Stomach smooth muscle (tissue), 2 donors: Measurements from ENCODE around the gene LYSMD4.
"Not testable (repeated sequence)": the region's sequence is repeated elsewhere in the genome, so short reads cannot be mapped to it uniquely, and the experiment has no call there.

Experiments
- H3K27ac ChIP-seq: one replicate; pipeline ENCODE4 v1.7.0; 2013; ENCODE audit warnings: mild to moderate bottlenecking, low read length, inconsistent platforms
- H3K27me3 ChIP-seq, 2 donors: one replicate each; pipeline ENCODE4 v1.7.0; 2013; ENCODE audit warnings: low read length in 2 of 2; ENCODE audit not compliant: insufficient read depth in 2 of 2, control insufficient read depth in 1 of 2
- H3K36me3 ChIP-seq, 2 donors: one replicate each; pipeline ENCODE4 v1.7.0; 2013; ENCODE audit warnings: low read length in 2 of 2; ENCODE audit not compliant: control insufficient read depth in 2 of 2, insufficient read depth in 2 of 2
- H3K4me1 ChIP-seq: one replicate; pipeline ENCODE4 v1.7.0; 2013; ENCODE audit warnings: low read length; ENCODE audit not compliant: control insufficient read depth, insufficient read depth
- H3K4me3 ChIP-seq, 2 donors: one replicate each; pipeline ENCODE4 v1.7.0; 2013; ENCODE audit warnings: low read length in 2 of 2
- H3K9ac ChIP-seq, 2 donors: one replicate each; pipeline ENCODE4 v1.7.0; 2013; ENCODE audit warnings: low read length in 2 of 2, mild to moderate bottlenecking in 1 of 2
- H3K9me3 ChIP-seq, 2 donors: one replicate each; pipeline ENCODE4 v1.7.0; 2013; ENCODE audit warnings: low read length in 2 of 2; ENCODE audit not compliant: control insufficient read depth in 2 of 2
- donor health status: healthy.
- donor health status: Pancreatic carcinoma.

Gene LYSMD4

GRCh38 chr15:99733268-99734039 lies at the start of gene LYSMD4:
Gene LYSMD4 (minus strand): TSS chr15:99733437. CDS start chr15:99731999, 1,438 bp downstream.
- Histone ChIP-seq H3K9me3 (no peaks in the 10 kb centered on the region), H3K36me3 (peaks cover 7 to 8% of the 10 kb centered on the region in 2 donors), H3K27me3 (no peaks in the 10 kb centered on the region), H3K4me1 (peaks cover 13% of the 10 kb centered on the region), H3K27ac (peak within 1 kb of the TSS; percentile 92), H3K4me3 (peak within 1 kb of the TSS; percentile 83 to 85), H3K9ac (peak within 1 kb of the TSS; percentile 81 to 90)

DNA sequence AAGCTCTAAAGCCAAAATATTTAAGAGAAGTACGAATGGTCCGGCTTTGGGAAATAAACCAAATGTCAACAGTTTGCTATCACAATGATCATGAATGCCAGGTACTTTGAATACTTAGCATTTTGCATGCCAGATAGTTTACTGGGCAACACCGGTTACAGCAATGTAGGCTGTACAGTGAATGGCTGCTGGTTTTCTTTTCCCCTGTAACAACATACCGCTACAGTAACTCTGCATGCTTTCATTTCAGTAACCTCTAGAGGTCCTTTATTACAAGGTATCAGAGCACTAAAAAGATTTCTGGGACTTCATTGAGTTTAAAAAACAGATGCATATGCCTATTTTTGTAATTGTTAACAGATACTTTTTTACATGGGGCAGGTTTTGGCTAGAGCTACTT lies 48.8 kb upstream of the LYSMD4 start:
- not testable (repeated sequence) for H3K4me1 ChIP-seq, H3K9ac ChIP-seq, H3K36me3 ChIP-seq, H3K4me3 ChIP-seq, H3K27me3 ChIP-seq, H3K27ac ChIP-seq, H3K9me3 ChIP-seq

DNA sequence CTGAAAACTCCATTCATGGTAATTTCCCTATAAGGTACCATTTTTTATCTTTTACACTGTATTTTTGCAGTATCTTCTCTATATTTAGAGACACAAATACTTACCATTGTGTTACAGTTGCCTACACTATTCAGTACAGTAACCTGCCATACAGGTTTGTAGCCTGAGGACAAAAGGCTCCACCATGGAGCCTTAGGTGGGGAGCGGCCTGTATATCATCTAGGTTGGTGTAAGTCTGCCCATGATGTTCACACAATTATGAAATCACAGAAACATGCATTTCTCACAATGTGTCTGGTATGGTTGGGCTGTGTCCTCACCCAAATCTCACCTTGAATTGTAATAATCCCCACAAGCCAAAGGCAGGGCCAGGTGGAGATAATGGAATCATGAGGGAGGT lies 43.9 kb upstream of the LYSMD4 start:
- H3K9ac ChIP-seq = no peak overlapping the region
- H3K9me3 ChIP-seq = no peaks in the 10 kb centered on the region
- no peak overlapping the region for H3K4me3 ChIP-seq
- H3K27ac ChIP-seq = no peak overlapping the region
- no peaks in the 10 kb centered on the region for H3K36me3 ChIP-seq
- H3K4me1 ChIP-seq = no peaks in the 10 kb centered on the region
- no peaks in the 10 kb centered on the region for H3K27me3 ChIP-seq

GRCh38 chr15:99764522-99764921 lies 31.3 kb upstream of the LYSMD4 start:
- no peaks in the 10 kb centered on the region for H3K9me3 ChIP-seq
- no peak overlapping the region for H3K4me3 ChIP-seq
- no peak overlapping the region for H3K9ac ChIP-seq
- no peak overlapping the region for H3K27ac ChIP-seq
- H3K36me3 ChIP-seq = no peaks in the 10 kb centered on the region
- no peaks in the 10 kb centered on the region for H3K4me1 ChIP-seq
- no peaks in the 10 kb centered on the region for H3K27me3 ChIP-seq

GRCh38 chr15:99763827-99764226 lies 30.6 kb upstream of the LYSMD4 start:
- no peak overlapping the region for H3K4me3 ChIP-seq
- H3K9ac ChIP-seq = no peak overlapping the region
- no peaks in the 10 kb centered on the region for H3K4me1 ChIP-seq
- no peaks in the 10 kb centered on the region for H3K9me3 ChIP-seq
- H3K36me3 ChIP-seq = no peaks in the 10 kb centered on the region
- no peak overlapping the region for H3K27ac ChIP-seq
- no peaks in the 10 kb centered on the region for H3K27me3 ChIP-seq

DNA sequence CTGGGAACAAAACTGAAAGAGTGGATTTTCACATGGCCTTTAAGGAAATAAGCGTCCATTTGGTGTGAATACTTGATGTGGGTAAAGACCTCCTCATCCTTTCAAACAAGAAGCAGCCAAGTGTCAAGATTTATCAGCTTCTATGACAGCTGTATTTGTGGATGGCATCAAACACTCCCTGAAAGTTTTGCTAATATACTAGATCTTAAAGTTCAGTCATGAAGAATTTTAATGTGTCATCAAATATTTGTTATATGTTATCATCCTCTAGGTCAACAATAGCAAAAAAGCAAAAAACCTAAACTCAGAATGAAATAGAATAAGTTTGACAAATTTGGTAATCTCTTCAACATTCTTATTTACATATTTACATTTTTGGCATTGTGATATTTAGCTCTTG lies 29.1 kb upstream of the LYSMD4 start:
- no peak overlapping the region for H3K9ac ChIP-seq
- H3K36me3 ChIP-seq = no peaks in the 10 kb centered on the region
- no peak overlapping the region for H3K4me3 ChIP-seq
- no peaks in the 10 kb centered on the region for H3K9me3 ChIP-seq
- H3K4me1 ChIP-seq = no peaks in the 10 kb centered on the region
- no peaks in the 10 kb centered on the region for H3K27me3 ChIP-seq
- no peak overlapping the region for H3K27ac ChIP-seq

GRCh38 chr15:99755692-99756409 lies 22.6 kb upstream of the LYSMD4 start:
- Histone ChIP-seq H3K36me3 (no peaks in the 10 kb centered on the region), H3K9ac (no peak overlapping the region), H3K9me3 (no peaks in the 10 kb centered on the region), H3K4me1 (peaks cover 3% of the 10 kb centered on the region), H3K27ac (no peak overlapping the region), H3K4me3 (no peak overlapping the region), H3K27me3 (no peaks in the 10 kb centered on the region)

DNA sequence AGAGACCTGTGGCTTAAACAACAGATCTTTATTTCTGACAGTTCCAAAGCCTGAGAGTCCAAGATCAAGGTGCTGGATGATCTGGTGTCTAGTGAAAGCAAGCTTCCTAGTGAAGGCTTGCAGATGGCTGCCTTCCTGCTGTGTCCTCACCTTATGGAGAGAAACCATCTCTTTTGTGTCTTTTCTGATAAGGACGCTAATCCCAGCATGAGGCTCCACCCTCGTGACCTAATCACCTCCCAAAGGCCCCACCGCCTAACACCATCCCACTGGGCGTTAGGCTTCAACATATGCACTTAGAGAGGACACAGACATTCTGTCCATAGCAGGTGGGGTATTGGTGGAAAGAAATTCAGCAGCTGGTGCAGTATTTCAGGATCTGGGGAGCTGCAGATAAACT lies 19.8 kb upstream of the LYSMD4 start:
- no peak overlapping the region for H3K9ac ChIP-seq
- H3K27me3 ChIP-seq = no peaks in the 10 kb centered on the region
- no peaks in the 10 kb centered on the region for H3K36me3 ChIP-seq
- no peak overlapping the region for H3K27ac ChIP-seq
- no peaks in the 10 kb centered on the region for H3K9me3 ChIP-seq
- H3K4me3 ChIP-seq = no peak overlapping the region
- peaks cover 3% of the 10 kb centered on the region for H3K4me1 ChIP-seq

- H3K27me3 ChIP-seq = no peaks in the 10 kb centered on the region
- no peaks in the 10 kb centered on the region for H3K9me3 ChIP-seq
- H3K9ac ChIP-seq = no peak overlapping the region
- no peak overlapping the region for H3K4me3 ChIP-seq
- H3K27ac ChIP-seq = no peak overlapping the region
- H3K36me3 ChIP-seq = no peaks in the 10 kb centered on the region
- H3K4me1 ChIP-seq = peaks cover 3% of the 10 kb centered on the region
These were observed 19.3 kb upstream of the LYSMD4 start for GRCh38 chr15:99752556-99752955.

- not testable (repeated sequence) for H3K27ac ChIP-seq, H3K9ac ChIP-seq, H3K4me1 ChIP-seq, H3K27me3 ChIP-seq, H3K36me3 ChIP-seq, H3K4me3 ChIP-seq, H3K9me3 ChIP-seq
These were observed 17.1 kb upstream of the LYSMD4 start for GRCh38 chr15:99750326-99750725.

DNA sequence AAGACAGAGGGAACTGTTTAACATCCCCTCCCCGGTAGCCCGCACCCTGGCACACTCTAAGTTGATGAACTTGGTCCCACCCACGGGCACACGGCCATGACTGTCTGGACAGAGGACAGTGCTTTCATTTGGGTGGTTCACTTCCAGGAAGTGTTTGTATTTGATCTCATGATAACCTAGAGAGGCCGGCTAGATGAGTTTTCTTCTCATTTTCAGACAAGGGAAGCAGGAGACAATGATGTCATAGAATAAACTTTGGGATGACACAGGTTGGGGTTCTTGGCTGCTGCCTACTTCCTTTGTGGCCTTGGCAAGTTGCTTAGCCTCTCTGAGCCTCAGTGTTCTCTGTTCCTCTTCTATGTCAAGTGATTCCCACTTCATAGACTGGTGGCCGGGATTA lies 16.1 kb upstream of the LYSMD4 start:
- Histone ChIP-seq H3K27ac (no peak overlapping the region), H3K4me3 (no peak overlapping the region), H3K27me3 (no peaks in the 10 kb centered on the region), H3K4me1 (no peaks in the 10 kb centered on the region), H3K36me3 (no peaks in the 10 kb centered on the region), H3K9ac (no peak overlapping the region), H3K9me3 (no peaks in the 10 kb centered on the region)
